WTC11 (cell line): ENCODE data around the gene ROR2. TPM values are rescaled to one million over a fixed set of nuclear protein-coding genes. Genes with fewer than 3 reads are reported as not detected.
A peak's percentile ranks its signal among the peaks of the same experiment; 100 is the strongest.

ENCODE experiments used
- ATAC-seq: fragments of 200-7000 bp; cut with Tn5 transposase; 2 replicates; pipeline ENCODE4 v1.10.0; 2021; ENCODE audit warnings: mild to moderate bottlenecking, moderate library complexity
- CTCF ChIA-PET: fragments of 300-600 bp; sonication (Branson Sonifier 250); formaldehyde crosslinking; loops from one replicate; lab custom pipeline; 2021; ENCODE audit warnings: antibody characterized with exemption; lab: Charles Lee
- POLR2A ChIA-PET: fragments of 350-600 bp; sonication (Branson Sonifier 250); formaldehyde crosslinking; loops from one replicate; lab custom pipeline; 2021; ENCODE audit warnings: antibody characterized with exemption; lab: Charles Lee
- DNase-seq: peaks from one replicate; pipeline ENCODE4 v3.0.0; 2021; ENCODE audit warnings: low spot score
- H3K27ac Mint-ChIP-seq: 2 replicates; pipeline ENCODE4 v1.8.0; 2021; ENCODE audit warnings: mixed read lengths
- H3K27me3 Mint-ChIP-seq: 2 replicates; pipeline ENCODE4 v1.8.0; 2021; ENCODE audit warnings: low read depth, mild to moderate bottlenecking, moderate library complexity, mixed read lengths
- H3K36me3 Mint-ChIP-seq: 2 replicates; pipeline ENCODE4 v1.8.0; 2021; ENCODE audit warnings: mixed read lengths
- H3K4me1 Mint-ChIP-seq: 2 replicates; pipeline ENCODE4 v1.8.0; 2022; ENCODE audit warnings: mixed read lengths
- H3K4me3 Mint-ChIP-seq: 2 replicates; pipeline ENCODE4 v1.8.0; 2021; ENCODE audit warnings: mild to moderate bottlenecking, moderate library complexity, mixed read lengths
- H3K9me3 Mint-ChIP-seq: 2 replicates; pipeline ENCODE4 v1.8.0; 2021; ENCODE audit warnings: mixed read lengths
- ATF3 ChIP-seq: sonication (generic); formaldehyde crosslinking; conservative IDR thresholded peaks from 2 replicates; pipeline ENCODE4 v1.8.1; 2022; ENCODE audit warnings: mild to moderate bottlenecking, missing genetic modification reagents
- CREB1 ChIP-seq: sonication (generic); formaldehyde crosslinking; IDR thresholded peaks from 2 replicates; pipeline ENCODE4 v1.8.0; 2023; ENCODE audit warnings: mild to moderate bottlenecking, missing genetic modification reagents
- EMX1 ChIP-seq: fragments of 250-450 bp; sonication (Bioruptor Pico); IDR thresholded peaks from 2 replicates; pipeline ENCODE4 v1.8.0; 2021; ENCODE audit warnings: mild to moderate bottlenecking
- ETV6 ChIP-seq: sonication (generic); formaldehyde crosslinking; IDR thresholded peaks from 2 replicates; pipeline ENCODE4 v1.8.1; 2022; ENCODE audit warnings: mild to moderate bottlenecking, missing genetic modification reagents
- FOXK1 ChIP-seq: sonication (generic); formaldehyde crosslinking; IDR thresholded peaks from 2 replicates; pipeline ENCODE4 v1.8.0; 2022; ENCODE audit warnings: mild to moderate bottlenecking, moderate library complexity, missing genetic modification reagents
- FOXP1 ChIP-seq: sonication (generic); formaldehyde crosslinking; IDR thresholded peaks from 2 replicates; pipeline ENCODE4 v1.8.0; 2022; ENCODE audit warnings: missing genetic modification reagents, mild to moderate bottlenecking, moderate library complexity, borderline replicate concordance
- FOXP4 ChIP-seq: sonication (generic); formaldehyde crosslinking; IDR thresholded peaks from 2 replicates; pipeline ENCODE4 v1.8.0; 2022; ENCODE audit warnings: mild to moderate bottlenecking, missing genetic modification reagents
- MYBL2 ChIP-seq: sonication (generic); formaldehyde crosslinking; IDR thresholded peaks from 2 replicates; pipeline ENCODE4 v1.8.1; 2023; ENCODE audit warnings: mild to moderate bottlenecking, moderate library complexity, missing genetic modification reagents
- NFATC4 ChIP-seq: fragments of 250-450 bp; sonication (Bioruptor Pico); IDR thresholded peaks from 2 replicates; pipeline ENCODE4 v1.9.0; 2021; ENCODE audit warnings: mild to moderate bottlenecking
- NFYB ChIP-seq: sonication (generic); formaldehyde crosslinking; conservative IDR thresholded peaks from 2 replicates; pipeline ENCODE4 v1.8.0; 2022; ENCODE audit warnings: low read depth, missing genetic modification reagents
- PREB ChIP-seq: sonication (generic); formaldehyde crosslinking; IDR thresholded peaks from 2 replicates; pipeline ENCODE4 v1.8.1; 2022; ENCODE audit warnings: mild to moderate bottlenecking, missing genetic modification reagents, moderate library complexity, borderline replicate concordance
- PRRX2 ChIP-seq: fragments of 250-450 bp; sonication (Bioruptor Pico); IDR thresholded peaks from 2 replicates; pipeline ENCODE4 v1.8.0; 2021; ENCODE audit warnings: mild to moderate bottlenecking
- RORB ChIP-seq: fragments of 250-450 bp; sonication (Bioruptor Pico); IDR thresholded peaks from 2 replicates; pipeline ENCODE4 v1.9.0; 2021; ENCODE audit warnings: mild to moderate bottlenecking
- SMAD3 ChIP-seq: sonication (generic); formaldehyde crosslinking; IDR thresholded peaks from 2 replicates; pipeline ENCODE4 v1.8.0; 2022; ENCODE audit warnings: missing genetic modification reagents, mild to moderate bottlenecking, borderline replicate concordance
- USF2 ChIP-seq: sonication (generic); formaldehyde crosslinking; IDR thresholded peaks from 2 replicates; pipeline ENCODE4 v1.8.1; 2023; ENCODE audit warnings: mild to moderate bottlenecking, missing genetic modification reagents, moderate library complexity
- ZMAT4 ChIP-seq: fragments of 250-450 bp; sonication (Bioruptor Pico); IDR thresholded peaks from 2 replicates; pipeline ENCODE4 v1.9.0; 2021; ENCODE audit warnings: mild to moderate bottlenecking
- ZNF219 ChIP-seq: sonication (generic); formaldehyde crosslinking; IDR thresholded peaks from 2 replicates; pipeline ENCODE4 v1.8.0; 2023; ENCODE audit warnings: missing genetic modification reagents, mild to moderate bottlenecking, borderline replicate concordance
- ZNF396 ChIP-seq: fragments of 250-450 bp; sonication (Bioruptor Pico); IDR thresholded peaks from 2 replicates; pipeline ENCODE4 v1.8.0; 2021; ENCODE audit warnings: mild to moderate bottlenecking, moderate library complexity, borderline replicate concordance
- ZNF532 ChIP-seq: fragments of 250-450 bp; sonication (Bioruptor Pico); IDR thresholded peaks from 2 replicates; pipeline ENCODE4 v1.9.0; 2021; ENCODE audit warnings: mild to moderate bottlenecking, borderline replicate concordance
- total RNA-seq: library from RNA; stranded (reverse); gene quantifications from 3 replicates; pipeline ENCODE4 v1.2.3, GENCODE V29; 2021

Gene ROR2
- total RNA-seq, 1 experiment from 2014 or later, result 19.8 TPM

GRCh38 chr9:91643481-91644077 is 306.4 kb downstream of the ROR2 start:
- CTCF ChIA-PET, result no interaction called here
- DNase-seq (no peak), ATAC-seq (peak; percentile 18; the same call in 1 of the 2 replicates)
- TF ChIP-seq ZNF219, result no peak
- TF ChIP-seq ZMAT4 (CRISPR knock-in tag), result no peak
- TF ChIP-seq RORB (CRISPR knock-in tag), result no peak
- no peak for TF ChIP-seq NFATC4
- no peak for TF ChIP-seq ZNF532 (CRISPR knock-in tag)
- TF ChIP-seq FOXK1 (CRISPR knock-in tag), result no peak
- TF ChIP-seq EMX1 (CRISPR knock-in tag), result no peak
- TF ChIP-seq SMAD3 (CRISPR knock-in tag), result no peak
- no peak for TF ChIP-seq MYBL2 (CRISPR knock-in tag)
- TF ChIP-seq USF2 (CRISPR knock-in tag), result no peak
- no peak for TF ChIP-seq CREB1 (CRISPR knock-in tag)
- TF ChIP-seq PRRX2, result no peak
- no peak for TF ChIP-seq FOXP1 (CRISPR knock-in tag)
- no peak for TF ChIP-seq ATF3 (CRISPR knock-in tag)
- TF ChIP-seq NFYB (CRISPR knock-in tag), result no peak
- TF ChIP-seq FOXP4 (CRISPR knock-in tag), result no peak
- TF ChIP-seq ETV6 (CRISPR knock-in tag), result no peak
- TF ChIP-seq ZNF396 (CRISPR knock-in tag), result no peak
- TF ChIP-seq PREB (CRISPR knock-in tag), result no peak
- Mint-ChIP-seq H3K4me1 (no peaks in the 10 kb centered on the region), H3K27ac (no peak overlapping the region), H3K27me3 (no peaks in the 10 kb centered on the region), H3K4me3 (no peak overlapping the region), H3K9me3 (peaks cover 15% of the 10 kb centered on the region), H3K36me3 (no peaks in the 10 kb centered on the region)
- POLR2A ChIA-PET, result no interaction called here
